ENCODE results near the gene NOM1.

NOM1 gene

GRCh38 chr7:157017603-157018327, 68.3 kb downstream of the NOM1 start:
- DNase-seq = no peak

DNA sequence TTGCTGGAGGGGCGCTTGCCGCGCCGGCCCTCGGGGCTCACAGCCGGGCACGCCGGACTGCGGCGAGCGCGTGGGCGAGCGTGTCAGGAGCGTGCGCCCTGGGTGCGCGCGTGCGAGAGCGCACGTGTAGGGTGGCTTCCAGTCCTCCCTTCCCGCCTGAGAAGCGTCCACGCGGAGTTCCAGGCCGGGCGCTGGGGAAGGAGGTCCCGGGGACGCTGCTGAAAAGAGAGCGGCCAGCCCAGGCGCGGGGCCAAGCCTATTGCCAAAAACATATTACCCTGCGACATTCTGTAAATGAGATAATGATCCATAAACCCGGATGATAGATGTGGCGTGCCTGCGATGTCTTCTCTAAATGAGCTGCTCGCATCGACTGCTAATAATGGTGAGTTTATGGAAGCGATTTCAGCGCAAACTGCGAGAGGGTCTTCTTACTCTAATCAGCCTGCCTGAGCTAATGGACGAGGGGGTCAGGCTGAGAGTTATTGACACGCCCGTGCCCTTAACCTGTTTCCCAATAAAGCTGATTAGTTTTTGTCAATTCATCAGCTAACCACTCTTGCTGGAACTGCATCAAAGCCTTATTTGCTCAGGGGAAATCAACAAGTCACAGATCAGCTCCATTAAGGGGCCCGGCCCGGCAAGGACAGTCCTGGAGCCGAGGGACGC, 69.0 kb downstream of the NOM1 start:
- DNase-seq = no peak

GRCh38 chr7:157018997-157019608, 69.6 kb downstream of the NOM1 start:
- DNase-seq = no peak

GRCh38 chr7:157019718-157020451, 70.4 kb downstream of the NOM1 start:
- DNase-seq = no peak

DNA sequence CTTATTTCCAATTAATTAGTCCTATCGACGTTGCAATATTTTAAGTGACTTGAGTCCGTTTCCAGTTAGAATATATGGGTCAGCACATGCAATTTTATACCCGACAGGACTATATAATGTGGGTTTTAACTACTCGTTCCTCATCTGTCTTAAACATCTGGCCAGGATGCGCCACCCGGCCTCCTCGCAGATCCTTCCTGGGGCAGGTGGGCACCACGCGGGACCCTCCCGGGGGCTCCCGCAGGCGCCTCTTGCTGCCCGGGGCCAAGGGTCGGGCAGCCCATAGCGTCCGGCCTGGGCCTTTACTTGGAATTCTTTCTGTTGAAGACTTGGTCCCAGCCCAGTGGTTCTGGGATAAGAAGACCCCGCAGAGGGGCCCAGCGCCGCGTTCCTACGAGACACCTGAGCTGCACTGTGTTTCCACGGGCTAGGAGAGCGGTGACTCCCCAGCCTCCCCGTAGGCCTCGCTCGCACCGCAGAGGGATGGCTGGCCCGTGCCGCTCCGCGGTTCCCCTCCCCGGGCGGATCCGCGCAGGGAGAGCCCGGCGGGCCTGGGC, 71.1 kb downstream of the NOM1 start:
- no peak for DNase-seq

GRCh38 chr7:157021071-157021870, 71.8 kb downstream of the NOM1 start:
- DNase-seq = no peak

DNA sequence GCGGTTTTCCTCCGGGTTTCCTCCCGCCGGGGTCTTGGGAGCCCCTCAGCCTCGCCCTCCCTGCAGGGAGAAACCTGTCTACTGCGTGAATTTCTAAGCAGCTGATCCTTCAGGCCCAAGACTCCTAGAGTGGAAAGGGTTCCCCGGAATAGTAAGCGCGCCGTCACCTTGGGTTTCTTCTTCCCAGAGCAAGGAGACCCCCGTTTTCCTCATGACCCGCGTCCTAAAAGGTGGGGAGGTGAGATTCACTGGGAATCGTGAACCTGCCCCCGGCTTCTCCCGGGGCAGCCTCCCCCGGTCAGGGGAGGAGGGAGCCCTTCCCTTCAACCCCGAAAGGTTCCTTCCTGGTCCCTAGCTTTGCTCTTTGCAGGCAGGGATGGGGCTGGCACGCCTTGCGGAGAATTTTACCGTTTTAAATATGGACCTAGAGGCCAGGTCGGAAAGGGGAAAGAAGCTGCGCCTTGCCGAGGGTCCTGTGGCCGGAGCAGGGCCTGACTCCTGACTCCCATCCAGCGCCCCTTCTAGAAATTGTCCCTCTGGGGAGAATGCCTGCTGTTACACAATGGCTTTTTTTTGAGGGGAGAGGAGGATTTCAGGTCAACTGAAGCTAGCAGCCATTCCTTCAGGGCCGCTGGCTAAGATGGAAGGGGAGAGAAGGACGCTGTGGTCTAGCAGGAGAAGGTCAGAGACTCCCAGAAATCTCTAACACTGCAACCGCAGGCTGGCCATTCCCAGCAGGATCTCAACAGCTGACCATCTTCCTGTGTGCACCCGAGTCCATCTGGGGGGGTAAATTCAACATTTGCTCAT, 72.6 kb downstream of the NOM1 start:
- no peak for DNase-seq

All from activated CD8-positive, alpha-beta memory T cell treated with anti-CD3 and anti-CD28 coated beads for 24 hours (primary cell).